T-helper 22 cell (primary cell): ENCODE results near the gene DDX27.
"Not testable (repeated sequence)": the region's sequence is repeated elsewhere in the genome, so short reads cannot be mapped to it uniquely, and the experiment has no call there.

ENCODE experiments used
- DNase-seq: peaks from one replicate; pipeline ENCODE4 v3.0.0-alpha.2; 2020; ENCODE audit warnings: low read depth

The DDX27 gene

GRCh38 chr20:49203011-49203410 lies 16.2 kb upstream of the DDX27 start:
- DNase-seq = no peak

- no peak for DNase-seq
Observed at GRCh38 chr20:49203746-49204145, 15.5 kb upstream of the DDX27 start.

- DNase-seq = no peak
Observed at GRCh38 chr20:49207076-49207475, 12.1 kb upstream of the DDX27 start.

- DNase-seq = no peak
Observed at GRCh38 chr20:49210101-49210756, 9.0 kb upstream of the DDX27 start.

- DNase-seq = no peak
Observed at GRCh38 chr20:49210757-49211110, 8.5 kb upstream of the DDX27 start.

GRCh38 chr20:49214571-49214970 lies 4.6 kb upstream of the DDX27 start:
- DNase-seq = no peak

GRCh38 chr20:49215232-49215631 lies 4.0 kb upstream of the DDX27 start:
- DNase-seq = no peak

GRCh38 chr20:49216991-49217578 lies 2.1 kb upstream of the DDX27 start:
- peak; percentile 74 for DNase-seq

- DNase-seq = not testable (repeated sequence)
Observed at GRCh38 chr20:49218739-49219090, 501 bp upstream of the DDX27 start.

- DNase-seq = no peak
Observed at GRCh38 chr20:49219924-49220831, 962 bp downstream of the DDX27 start.

- DNase-seq = no peak
Observed at GRCh38 chr20:49225896-49226295, 6.7 kb downstream of the DDX27 start.

- no peak for DNase-seq
Observed at GRCh38 chr20:49228676-49229075, 9.5 kb downstream of the DDX27 start.

GRCh38 chr20:49229381-49229780 lies 10.2 kb downstream of the DDX27 start:
- DNase-seq = no peak

GRCh38 chr20:49230021-49230420 lies 10.8 kb downstream of the DDX27 start:
- DNase-seq = no peak

GRCh38 chr20:49230561-49231133 lies 11.4 kb downstream of the DDX27 start:
- DNase-seq = no peak

- no peak for DNase-seq
Observed at GRCh38 chr20:49231471-49231870, 12.3 kb downstream of the DDX27 start.

- DNase-seq = no peak
Observed at GRCh38 chr20:49233226-49233625, 14.0 kb downstream of the DDX27 start.

GRCh38 chr20:49234831-49235230 lies 15.6 kb downstream of the DDX27 start:
- no peak for DNase-seq

- DNase-seq = no peak
Observed at GRCh38 chr20:49236301-49236700, 17.1 kb downstream of the DDX27 start.

GRCh38 chr20:49237531-49237930 lies 18.3 kb downstream of the DDX27 start:
- DNase-seq = no peak

GRCh38 chr20:49245921-49246740 lies 26.9 kb downstream of the DDX27 start:
- DNase-seq = no peak

GRCh38 chr20:49247169-49247723 lies 28.0 kb downstream of the DDX27 start:
- no peak for DNase-seq
